Panc1 (cell line): ENCODE data around the gene ANO2. TPM values are rescaled to one million over a fixed set of nuclear protein-coding genes. Genes with fewer than 3 reads are reported as not detected.

ENCODE experiments used
- ATAC-seq: fragments of 200-7000 bp; cut with Tn5 transposase; 2 replicates; pipeline ENCODE4 v1.9.1; 2020; ENCODE audit warnings: mild to moderate bottlenecking, moderate library complexity
- BruUV-seq: library from RNA; stranded (reverse); fragments of 400-500 nt; replicated peaks from 2 replicates; lab custom pipeline; 2021; lab: Mats Ljungman, UMichigan
- CTCF ChIA-PET: fragments of 300-600 bp; sonication (Branson Sonifier 250); formaldehyde crosslinking; loops from one replicate; lab custom pipeline; 2022; ENCODE audit warnings: antibody characterized with exemption; lab: Charles Lee
- POLR2A ChIA-PET: fragments of 300-600 bp; sonication (Branson Sonifier 250); formaldehyde crosslinking; loops from one replicate; lab custom pipeline; 2022; ENCODE audit warnings: antibody characterized with exemption; lab: Charles Lee
- DNase-seq: peaks from one replicate; pipeline ENCODE4 v3.0.0-alpha.2; 2010; ENCODE audit warnings: low read depth, low spot score
- H3K27ac ChIP-seq: 2 replicates; pipeline ENCODE4 v1.5.1; 2011; ENCODE audit warnings: mild to moderate bottlenecking, low read length, inconsistent platforms
- H3K27me3 ChIP-seq: fragments of 200-500 bp; sonication (Bioruptor generic); 2 replicates; pipeline ENCODE4 v1.6.0; 2014; ENCODE audit warnings: low read length, inconsistent platforms; ENCODE audit not compliant: control insufficient read depth, insufficient read depth
- H3K36me3 ChIP-seq: fragments of 200-500 bp; sonication (Bioruptor generic); 2 replicates; pipeline ENCODE4 v1.5.1; 2014; ENCODE audit warnings: inconsistent platforms, mild to moderate bottlenecking, low read length, moderate library complexity; ENCODE audit not compliant: control insufficient read depth, insufficient read depth
- H3K4me1 ChIP-seq: 2 replicates; pipeline ENCODE4 v1.5.1; 2011; ENCODE audit warnings: inconsistent platforms, mild to moderate bottlenecking, low read length, moderate library complexity; ENCODE audit not compliant: control insufficient read depth, insufficient read depth
- H3K4me3 ChIP-seq, 2 experiments: 2 replicates each; pipeline ENCODE4 v1.5.1; 2011 to 2012; ENCODE audit warnings: low read depth in 2 of 2, low read length in 2 of 2, mild to moderate bottlenecking in 2 of 2, inconsistent platforms in 1 of 2, moderate library complexity in 1 of 2
- H3K9me3 ChIP-seq: fragments of 200-500 bp; sonication (Bioruptor generic); 2 replicates; pipeline ENCODE4 v1.5.1; 2014; ENCODE audit warnings: low read depth, mild to moderate bottlenecking, inconsistent platforms, low read length, moderate library complexity; ENCODE audit not compliant: control insufficient read depth, insufficient read depth
- CTCF ChIP-seq: fragments of 450-650 bp; IDR thresholded peaks from 2 replicates; pipeline ENCODE4 v1.5.1; 2017; ENCODE audit warnings: mild to moderate bottlenecking
- POLR2AphosphoS5 ChIP-seq: IDR thresholded peaks from 2 replicates; pipeline ENCODE4 v1.6.1; 2012; ENCODE audit warnings: mild to moderate bottlenecking, low read depth, low read length, moderate library complexity
- REST ChIP-seq, 2 experiments: IDR thresholded peaks; 2 replicates each; pipeline ENCODE4 v1.6.1; 2011 to 2012; ENCODE audit warnings: low read depth in 2 of 2, control low read depth in 1 of 2, low read length in 1 of 2, mild to moderate bottlenecking in 1 of 2, moderate library complexity in 1 of 2; ENCODE audit not compliant: insufficient read depth in 1 of 2
- SIN3A ChIP-seq: IDR thresholded peaks from 2 replicates; pipeline ENCODE4 v1.6.1; 2012; ENCODE audit warnings: low read depth, mild to moderate bottlenecking, low read length, moderate library complexity, borderline replicate concordance; ENCODE audit not compliant: insufficient read depth
- TCF7L2 ChIP-seq: IDR thresholded peaks from 2 replicates; pipeline ENCODE4 v1.6.1; 2011; ENCODE audit warnings: mild to moderate bottlenecking, low read depth, low read length, inconsistent platforms
- in situ Hi-C: cut with HindIII; loops from 2 replicates; pipeline ENCODE4 v1.10.0; 2016; ENCODE audit warnings: low sequenced_read_pairs, low pct_unique_long_range_greater_than_20kb
- intact Hi-C: fragments of 100-400 bp; cut with micrococcal nuclease; formaldehyde crosslinking; loops from one replicate; pipeline ENCODE4 v1.10.0; 2022; ENCODE audit not compliant: unreplicated experiment
- total RNA-seq: library from RNA; stranded (reverse); gene quantifications from one replicate; pipeline ENCODE4 v1.2.1, GENCODE V29; 2021; ENCODE audit not compliant: unreplicated experiment

Gene ANO2
- total RNA-seq, 1 experiment from 2014 or later: not detected

GRCh38 chr12:5910790-5911548 is 34.1 kb downstream of the ANO2 start:
- ATAC-seq: no peak
- BruUV-seq: no TSS peak
- Histone ChIP-seq H3K4me1 (no peaks in the 10 kb centered on the region), H3K36me3 (no peaks in the 10 kb centered on the region), H3K4me3 (no peak overlapping the region), H3K27ac (no peak overlapping the region), H3K9me3 (no peaks in the 10 kb centered on the region), H3K27me3 (no peaks in the 10 kb centered on the region)
- CTCF ChIA-PET: no interaction called here
- intact Hi-C loops (no loop called here), in situ Hi-C loops (no loop called here)
- POLR2A ChIA-PET: no interaction called here
- TF ChIP-seq REST (IDR thresholded peaks at IDR 0.05; ENCODE audit: insufficient read depth in 1 of 2, low read depth in 2 of 2, low read length in 1 of 2) (no peak), TCF7L2 (no peak), POLR2AphosphoS5 (no peak), CTCF (no peak), SIN3A (no peak)
- DNase-seq: no peak

GRCh38 chr12:5909560-5909959 is 35.5 kb downstream of the ANO2 start:
- POLR2A ChIA-PET: no interaction called here
- Histone ChIP-seq H3K27ac (no peak overlapping the region), H3K4me1 (no peaks in the 10 kb centered on the region), H3K36me3 (no peaks in the 10 kb centered on the region), H3K27me3 (no peaks in the 10 kb centered on the region), H3K9me3 (no peaks in the 10 kb centered on the region), H3K4me3 (no peak overlapping the region)
- ATAC-seq: no peak
- TF ChIP-seq CTCF (no peak), POLR2AphosphoS5 (no peak), SIN3A (no peak), TCF7L2 (no peak), REST (IDR thresholded peaks at IDR 0.05; ENCODE audit: insufficient read depth in 1 of 2, low read depth in 2 of 2, low read length in 1 of 2) (no peak)
- BruUV-seq: no TSS peak
- intact Hi-C loops (no loop called here), in situ Hi-C loops (no loop called here)
- DNase-seq: no peak
- CTCF ChIA-PET: no interaction called here
